ENCODE measurements around the gene OR51V1.

The OR51V1 gene

DNA sequence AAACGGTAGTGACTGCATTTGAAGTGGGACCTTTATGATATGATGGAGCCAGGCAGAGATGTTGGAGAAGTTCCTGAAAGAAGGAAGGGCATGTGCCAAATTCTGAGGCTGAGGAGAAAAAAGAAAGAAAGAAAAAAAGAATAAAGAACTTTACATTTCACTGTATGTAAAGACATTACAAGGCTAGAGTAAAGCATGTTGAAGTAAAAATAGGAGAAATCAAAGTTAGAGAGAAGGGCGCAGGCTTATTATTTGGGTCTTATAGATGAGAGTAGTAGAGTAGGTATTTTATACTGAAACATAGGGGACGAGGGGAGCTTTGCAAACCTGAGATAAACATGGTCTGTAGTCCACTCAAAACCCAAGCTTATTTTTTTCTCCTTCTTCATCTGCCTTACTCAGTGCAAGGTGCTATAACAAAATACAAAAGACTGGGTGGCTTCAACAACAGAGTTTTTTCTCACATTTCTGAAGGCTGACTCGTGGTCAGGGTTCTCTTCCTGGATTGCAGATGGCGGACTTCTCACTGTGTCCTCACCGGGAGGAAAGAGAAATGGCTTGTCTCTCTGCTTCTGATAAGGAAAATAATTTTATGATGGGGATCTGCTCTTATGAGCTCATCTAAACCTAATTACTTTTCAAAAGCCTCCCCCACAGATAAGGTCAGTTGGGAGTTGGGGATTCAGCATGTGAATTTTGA lies 46.4 kb upstream of the OR51V1 start:
- no peaks in the 10 kb centered on the region for H3F3A ChIP-seq (ENCODE audit: insufficient read depth, low read length)
- no peaks in the 10 kb centered on the region for H3K36me3 ChIP-seq (ENCODE audit: insufficient read depth, low read length)
- H3K9ac ChIP-seq (ENCODE audit: low read length) = no peak overlapping the region
- H3K79me2 ChIP-seq (ENCODE audit: insufficient read depth, low read length) = no peaks in the 10 kb centered on the region
- no peak overlapping the region for H3K27ac ChIP-seq (ENCODE audit: low read depth, low read length, poor library complexity, severe bottlenecking)
- H3K4me3 ChIP-seq (ENCODE audit: low read depth, low read length, poor library complexity, severe bottlenecking) = no peak overlapping the region
- no peaks in the 10 kb centered on the region for H3K9me3 ChIP-seq (ENCODE audit: low read length)
- H3K9me2 ChIP-seq (ENCODE audit: low read depth, low read length) = no peaks in the 10 kb centered on the region
- H4K20me1 ChIP-seq (ENCODE audit: insufficient read depth, low read length) = no peaks in the 10 kb centered on the region
- TF ChIP-seq, protein P1, sequence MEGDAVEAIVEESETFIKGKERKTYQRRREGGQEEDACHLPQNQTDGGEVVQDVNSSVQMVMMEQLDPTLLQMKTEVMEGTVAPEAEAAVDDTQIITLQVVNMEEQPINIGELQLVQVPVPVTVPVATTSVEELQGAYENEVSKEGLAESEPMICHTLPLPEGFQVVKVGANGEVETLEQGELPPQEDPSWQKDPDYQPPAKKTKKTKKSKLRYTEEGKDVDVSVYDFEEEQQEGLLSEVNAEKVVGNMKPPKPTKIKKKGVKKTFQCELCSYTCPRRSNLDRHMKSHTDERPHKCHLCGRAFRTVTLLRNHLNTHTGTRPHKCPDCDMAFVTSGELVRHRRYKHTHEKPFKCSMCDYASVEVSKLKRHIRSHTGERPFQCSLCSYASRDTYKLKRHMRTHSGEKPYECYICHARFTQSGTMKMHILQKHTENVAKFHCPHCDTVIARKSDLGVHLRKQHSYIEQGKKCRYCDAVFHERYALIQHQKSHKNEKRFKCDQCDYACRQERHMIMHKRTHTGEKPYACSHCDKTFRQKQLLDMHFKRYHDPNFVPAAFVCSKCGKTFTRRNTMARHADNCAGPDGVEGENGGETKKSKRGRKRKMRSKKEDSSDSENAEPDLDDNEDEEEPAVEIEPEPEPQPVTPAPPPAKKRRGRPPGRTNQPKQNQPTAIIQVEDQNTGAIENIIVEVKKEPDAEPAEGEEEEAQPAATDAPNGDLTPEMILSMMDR (IDR thresholded peaks at IDR 0.05; ENCODE audit: low read length) = no peak
- TF ChIP-seq EZH2 (IDR thresholded peaks at IDR 0.05; ENCODE audit: borderline replicate concordance, low read length) = no peak
- no peak overlapping the region for H3K4me2 ChIP-seq (ENCODE audit: low read length)
- no peaks in the 10 kb centered on the region for H3K27me3 ChIP-seq (ENCODE audit: insufficient read depth, low read length)
- H3K4me1 ChIP-seq (ENCODE audit: insufficient read depth, low read length, severe bottlenecking) = no peaks in the 10 kb centered on the region
- no peak overlapping the region for H2AFZ ChIP-seq (ENCODE audit: low read length)

DNA sequence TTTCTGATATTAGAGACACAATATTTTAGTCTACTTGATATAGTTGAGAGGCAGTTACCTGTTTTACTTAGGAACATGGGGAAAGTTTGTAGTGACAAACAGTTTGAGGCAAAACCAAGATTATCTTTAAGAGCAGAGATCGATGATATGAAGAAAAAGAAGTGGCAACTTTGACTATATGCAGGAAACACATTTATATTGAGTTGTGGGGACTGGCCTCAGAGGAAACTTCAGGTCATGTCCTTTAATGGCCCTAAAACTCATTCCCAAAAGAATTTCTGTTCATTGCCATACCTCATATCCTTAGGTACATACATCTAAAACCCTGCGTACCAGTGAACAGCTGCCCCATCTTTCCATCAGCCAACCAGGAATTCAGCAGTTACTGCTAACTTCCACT lies 44.7 kb upstream of the OR51V1 start:
- Histone ChIP-seq H3K9ac (ENCODE audit: low read length) (no peak overlapping the region), H3K4me2 (ENCODE audit: low read length) (no peak overlapping the region)

DNA sequence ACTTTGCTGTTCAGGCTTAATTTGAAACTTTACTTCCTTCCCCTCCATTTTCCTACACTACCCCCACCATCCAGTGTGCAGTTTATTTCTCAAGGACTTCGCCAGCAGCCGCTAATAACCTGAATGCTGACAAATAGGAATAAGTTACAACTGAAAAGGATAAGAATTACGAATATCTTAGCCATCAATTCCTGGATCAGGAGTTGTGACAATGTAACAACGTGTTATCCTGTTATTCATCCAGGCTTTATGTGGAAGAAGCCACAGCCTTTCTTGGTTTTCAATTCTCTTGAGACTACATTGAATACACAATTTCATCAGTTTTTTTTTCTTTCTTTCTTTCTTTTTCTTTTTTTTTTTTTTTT lies 43.3 kb upstream of the OR51V1 start:
- H3K9me2 ChIP-seq (ENCODE audit: low read depth, low read length) = no peaks in the 10 kb centered on the region
- H2AFZ ChIP-seq (ENCODE audit: low read length) = no peak overlapping the region
- H3K4me3 ChIP-seq (ENCODE audit: low read depth, low read length, poor library complexity, severe bottlenecking) = no peak overlapping the region
- no peaks in the 10 kb centered on the region for H3K27me3 ChIP-seq (ENCODE audit: insufficient read depth, low read length)
- no peak overlapping the region for H3K4me2 ChIP-seq (ENCODE audit: low read length)
- TF ChIP-seq EZH2 (IDR thresholded peaks at IDR 0.05; ENCODE audit: borderline replicate concordance, low read length) = no peak
- TF ChIP-seq, protein P1 (IDR thresholded peaks at IDR 0.05; ENCODE audit: low read length) = no peak
- H3K36me3 ChIP-seq (ENCODE audit: insufficient read depth, low read length) = no peaks in the 10 kb centered on the region
- no peaks in the 10 kb centered on the region for H3K4me1 ChIP-seq (ENCODE audit: insufficient read depth, low read length, severe bottlenecking)
- H3K79me2 ChIP-seq (ENCODE audit: insufficient read depth, low read length) = no peaks in the 10 kb centered on the region
- no peaks in the 10 kb centered on the region for H3K9me3 ChIP-seq (ENCODE audit: low read length)
- no peaks in the 10 kb centered on the region for H4K20me1 ChIP-seq (ENCODE audit: insufficient read depth, low read length)
- H3K9ac ChIP-seq (ENCODE audit: low read length) = no peak overlapping the region
- no peak overlapping the region for H3K27ac ChIP-seq (ENCODE audit: low read depth, low read length, poor library complexity, severe bottlenecking)
- no peaks in the 10 kb centered on the region for H3F3A ChIP-seq (ENCODE audit: insufficient read depth, low read length)

More for the DNA sequence above, 44.7 kb upstream of the OR51V1 start:
- H3K27ac ChIP-seq (ENCODE audit: low read depth, low read length, poor library complexity, severe bottlenecking) = no peak overlapping the region
- H4K20me1 ChIP-seq (ENCODE audit: insufficient read depth, low read length) = no peaks in the 10 kb centered on the region
- H3K27me3 ChIP-seq (ENCODE audit: insufficient read depth, low read length) = no peaks in the 10 kb centered on the region
- H3K9me2 ChIP-seq (ENCODE audit: low read depth, low read length) = no peaks in the 10 kb centered on the region
- H3K4me3 ChIP-seq (ENCODE audit: low read depth, low read length, poor library complexity, severe bottlenecking) = no peak overlapping the region
- H3F3A ChIP-seq (ENCODE audit: insufficient read depth, low read length) = no peaks in the 10 kb centered on the region
- H3K9me3 ChIP-seq (ENCODE audit: low read length) = no peaks in the 10 kb centered on the region
- no peaks in the 10 kb centered on the region for H3K79me2 ChIP-seq (ENCODE audit: insufficient read depth, low read length)
- TF ChIP-seq, protein P1 (IDR thresholded peaks at IDR 0.05; ENCODE audit: low read length) = no peak
- no peak for TF ChIP-seq EZH2 (IDR thresholded peaks at IDR 0.05; ENCODE audit: borderline replicate concordance, low read length)
- H2AFZ ChIP-seq (ENCODE audit: low read length) = no peak overlapping the region
- H3K36me3 ChIP-seq (ENCODE audit: insufficient read depth, low read length) = no peaks in the 10 kb centered on the region
- no peaks in the 10 kb centered on the region for H3K4me1 ChIP-seq (ENCODE audit: insufficient read depth, low read length, severe bottlenecking)
